HG02798 (cell line): Measurements from ENCODE around the gene MOCS2.

Experiments
- ATAC-seq: cut with Tn5 transposase; IDR thresholded peaks from one replicate; pipeline ENCODE4 v1.9.1; 2021; ENCODE audit warnings: mild to moderate bottlenecking; ENCODE audit not compliant: unreplicated experiment, poor library complexity

The MOCS2 gene

GRCh38 chr5:53095931-53096525, 13.5 kb downstream of the MOCS2 start:
- ATAC-seq: peak; percentile 90

- ATAC-seq: no peak
Measured at GRCh38 chr5:53095217-53095616, 14.3 kb downstream of the MOCS2 start.

GRCh38 chr5:53092242-53092641, 17.3 kb downstream of the MOCS2 start:
- ATAC-seq: no peak

- ATAC-seq: no peak
Measured at GRCh38 chr5:53091289-53091688, 18.3 kb downstream of the MOCS2 start.

GRCh38 chr5:53090229-53090628, 19.3 kb downstream of the MOCS2 start:
- ATAC-seq: no peak

- ATAC-seq: peak; percentile 83
Measured at GRCh38 chr5:53089481-53089991, 20.0 kb downstream of the MOCS2 start.

GRCh38 chr5:53087621-53088121, 21.9 kb downstream of the MOCS2 start:
- ATAC-seq: no peak

- no peak for ATAC-seq
Measured at GRCh38 chr5:53087171-53087570, 22.4 kb downstream of the MOCS2 start.

- no peak for ATAC-seq
Measured at GRCh38 chr5:53084546-53085255, 24.9 kb downstream of the MOCS2 start.

GRCh38 chr5:53083927-53084326, 25.6 kb downstream of the MOCS2 start:
- no peak for ATAC-seq

- ATAC-seq: no peak
Measured at GRCh38 chr5:53080271-53080670, 29.3 kb downstream of the MOCS2 start.

GRCh38 chr5:53076014-53076583, 33.5 kb downstream of the MOCS2 start:
- no peak for ATAC-seq

GRCh38 chr5:53073348-53073747, 36.2 kb downstream of the MOCS2 start:
- no peak for ATAC-seq

- ATAC-seq: no peak
Measured at GRCh38 chr5:53071738-53072137, 37.8 kb downstream of the MOCS2 start.

GRCh38 chr5:53071298-53071697, 38.3 kb downstream of the MOCS2 start:
- ATAC-seq: no peak

- no peak for ATAC-seq
Measured at GRCh38 chr5:53069626-53070025, 39.9 kb downstream of the MOCS2 start.

- ATAC-seq: no peak
Measured at GRCh38 chr5:53068291-53068836, 41.2 kb downstream of the MOCS2 start.

- no peak for ATAC-seq
Measured at GRCh38 chr5:53067641-53068040, 41.9 kb downstream of the MOCS2 start.

GRCh38 chr5:53066088-53066487, 43.5 kb downstream of the MOCS2 start:
- no peak for ATAC-seq

GRCh38 chr5:53063791-53064190, 45.8 kb downstream of the MOCS2 start:
- ATAC-seq: no peak

- no peak for ATAC-seq
Measured at GRCh38 chr5:53063176-53063575, 46.4 kb downstream of the MOCS2 start.
